ENCODE data around the gene STAT5B.
A peak's percentile ranks its signal among the peaks of the same experiment; 100 is the strongest.
"Not testable (repeated sequence)": the region's sequence is repeated elsewhere in the genome, so short reads cannot be mapped to it uniquely, and the experiment has no call there.

Gene STAT5B

DNA sequence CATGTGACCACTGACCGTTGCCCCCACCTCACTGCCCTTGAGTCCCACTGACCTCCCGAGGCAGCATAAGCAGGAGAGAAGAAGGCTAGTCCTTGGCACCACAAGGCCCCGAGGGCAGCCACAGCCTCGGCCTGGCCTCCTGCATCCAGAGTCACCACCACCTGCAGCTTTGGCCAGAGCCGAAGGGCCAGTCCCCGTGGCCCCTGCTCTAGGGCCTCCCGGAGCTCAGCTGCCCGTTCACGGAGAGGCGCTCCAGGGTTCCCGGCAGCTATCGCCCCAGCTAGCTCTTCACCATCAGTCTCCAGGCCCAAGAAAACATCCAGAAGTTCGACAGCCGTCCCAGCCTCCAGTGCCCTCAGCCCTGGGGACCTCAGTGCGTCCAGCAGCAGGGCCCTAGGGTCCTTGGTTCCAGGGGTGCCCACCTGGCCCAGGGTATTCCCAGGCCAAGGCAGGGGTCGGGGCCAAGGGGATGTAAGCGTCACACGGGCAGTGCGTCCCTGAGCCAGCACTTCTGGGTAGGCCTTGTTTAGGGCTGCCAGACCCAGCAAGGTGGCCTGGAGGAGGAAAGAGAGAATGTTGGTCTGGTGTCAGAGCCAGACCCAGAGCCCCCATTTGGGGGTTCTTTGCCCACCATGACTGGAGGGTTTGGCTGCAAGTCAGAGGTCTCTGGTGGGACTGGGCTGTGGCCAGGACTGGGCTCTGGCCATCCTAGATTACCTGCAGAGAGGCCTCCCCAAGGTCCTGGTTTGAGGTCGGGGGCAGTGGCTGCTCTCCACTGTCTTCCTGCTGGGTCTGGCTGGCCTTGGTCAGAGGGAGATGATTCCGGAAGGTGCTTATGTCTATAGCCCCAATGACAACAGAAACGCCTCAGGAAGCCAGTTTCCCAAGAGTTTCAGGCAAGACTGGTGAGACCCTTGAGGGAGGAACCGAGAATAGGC lies 83.7 kb downstream of the STAT5B start:
- DNase-seq, result no peak

DNA sequence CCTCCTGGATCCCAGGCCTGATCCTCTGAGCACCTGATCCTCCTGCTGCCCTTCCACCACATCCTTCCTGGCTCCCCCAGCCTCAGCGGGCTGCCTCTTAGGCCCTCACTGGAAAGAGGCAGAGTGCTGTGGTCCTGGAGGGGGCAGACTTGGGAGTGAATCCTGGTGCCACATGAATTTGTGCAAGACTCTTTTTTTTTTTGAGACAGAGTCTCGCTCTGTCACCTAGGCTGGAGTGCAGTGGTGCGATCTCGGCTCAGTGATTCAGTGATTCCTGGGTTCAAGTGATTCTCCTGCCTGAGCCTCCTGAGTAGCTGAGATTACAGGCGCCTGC lies 84.9 kb downstream of the STAT5B start:
- DNase-seq, result no peak

DNA sequence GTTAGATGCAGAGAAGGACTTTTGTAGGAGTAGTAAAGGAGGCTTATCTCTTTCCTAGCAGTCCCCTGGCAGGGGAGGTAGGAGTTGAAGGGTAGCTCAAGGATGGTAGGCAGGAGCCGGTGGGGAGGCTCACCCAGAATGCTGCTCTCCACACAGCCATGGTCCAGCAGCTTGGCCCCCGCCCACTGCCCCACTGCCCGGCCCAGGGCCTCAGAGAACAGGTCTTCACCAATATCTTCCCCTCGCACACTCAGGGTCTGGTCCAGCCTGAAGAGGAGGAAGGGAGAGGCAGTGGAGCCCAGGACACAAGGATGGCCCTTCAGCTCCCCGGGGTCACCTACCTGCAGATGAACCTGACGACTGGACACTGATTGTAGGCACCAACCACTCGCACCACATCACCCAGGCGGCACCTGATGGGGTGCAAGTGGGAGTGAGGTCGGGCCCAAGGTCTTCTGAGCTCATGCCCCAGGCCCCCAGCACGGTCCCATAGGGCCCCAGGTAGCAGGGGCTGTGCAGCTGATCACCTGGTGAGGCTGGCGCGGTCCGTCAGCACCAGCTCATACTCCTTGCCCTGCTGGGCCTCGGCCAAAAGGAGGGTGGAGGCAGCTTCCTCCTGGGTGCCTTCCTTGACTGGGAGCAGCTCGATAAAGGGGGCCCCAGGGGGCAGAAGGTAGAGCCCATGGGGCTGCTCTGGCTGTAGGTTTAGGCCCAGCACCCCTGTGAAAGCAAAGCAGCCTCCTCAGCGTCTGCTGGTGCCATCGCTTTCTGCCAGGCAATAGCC lies 85.5 kb downstream of the STAT5B start:
- DNase-seq, result no peak

DNA sequence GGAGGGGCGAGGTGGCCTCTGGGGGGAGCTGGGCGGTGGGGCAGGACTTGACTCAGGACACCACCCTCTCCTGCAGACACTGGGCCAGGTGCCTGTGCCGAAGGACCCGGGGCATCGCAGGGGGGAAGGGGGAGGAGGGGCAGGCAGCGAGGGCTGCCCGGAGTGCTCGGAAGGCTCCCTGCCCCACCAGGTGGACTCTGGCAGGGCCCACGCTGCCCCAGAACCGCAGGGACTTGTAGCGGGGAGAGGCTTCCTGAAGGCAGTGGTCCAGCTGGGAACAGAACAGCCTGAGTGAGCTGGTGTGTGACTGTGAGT lies 86.6 kb downstream of the STAT5B start:
- no peak for DNase-seq

DNA sequence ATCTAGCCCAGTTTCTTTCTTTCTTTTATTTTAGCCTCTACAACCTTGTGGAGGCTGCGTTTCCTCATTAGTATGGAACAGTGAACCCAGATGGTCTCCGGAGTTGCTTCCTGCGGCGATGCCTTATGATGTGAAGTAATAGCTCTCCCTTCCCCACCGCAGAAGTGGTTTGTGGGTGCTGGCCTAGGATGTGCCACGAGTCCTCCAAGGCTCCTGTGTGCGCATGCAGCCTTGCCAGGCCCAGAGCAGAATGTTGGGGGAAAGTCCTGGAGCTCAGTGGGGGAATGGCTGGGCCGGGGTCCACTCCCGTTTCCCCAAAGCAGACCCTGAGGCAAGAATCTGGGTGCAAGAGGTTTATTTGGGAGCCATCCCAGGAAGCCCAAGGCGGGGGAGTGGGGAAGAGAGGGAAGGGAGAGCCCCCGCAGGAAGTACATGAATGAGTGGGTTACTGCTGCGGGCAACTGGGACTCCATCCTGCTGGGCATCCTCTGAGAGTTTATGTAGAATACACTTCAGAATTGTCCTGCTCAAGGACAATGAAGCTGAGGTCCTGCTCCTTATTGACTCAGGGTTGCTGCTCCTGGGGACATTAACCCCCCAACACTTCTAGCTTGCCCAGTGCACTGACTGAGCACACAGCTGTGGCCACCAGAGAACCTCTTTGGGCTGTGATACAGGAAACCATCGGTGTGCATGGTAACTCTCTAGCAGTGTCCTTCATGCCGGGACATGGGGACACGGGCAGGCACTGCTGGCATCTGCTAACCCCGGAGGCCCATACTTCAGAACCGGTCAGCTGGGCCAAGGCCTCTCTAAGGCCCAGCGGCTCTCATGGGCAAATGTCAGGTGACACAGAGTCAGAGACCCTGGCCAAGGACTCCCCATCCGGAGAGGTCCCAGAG lies 87.2 kb downstream of the STAT5B start:
- no peak for DNase-seq

DNA sequence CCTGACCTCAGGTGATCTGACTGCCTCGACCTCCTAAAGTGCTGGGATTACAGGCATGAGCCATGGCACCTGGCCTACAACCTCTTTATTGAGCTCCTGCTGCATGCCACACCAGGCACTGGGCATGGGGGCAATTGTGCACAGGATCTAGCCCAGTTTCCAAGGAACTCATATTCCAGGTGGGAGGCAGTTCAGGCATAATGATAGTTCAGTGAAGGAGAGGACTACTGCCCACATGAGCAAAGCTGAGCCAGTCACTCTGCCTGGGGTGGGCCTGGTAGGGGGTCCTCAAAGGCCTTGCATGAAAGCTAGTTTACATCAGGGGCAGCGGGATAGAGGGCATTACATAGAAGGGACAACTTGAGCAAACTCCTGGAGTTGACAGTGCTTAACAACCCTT lies 88.4 kb downstream of the STAT5B start:
- no peak for DNase-seq

DNA sequence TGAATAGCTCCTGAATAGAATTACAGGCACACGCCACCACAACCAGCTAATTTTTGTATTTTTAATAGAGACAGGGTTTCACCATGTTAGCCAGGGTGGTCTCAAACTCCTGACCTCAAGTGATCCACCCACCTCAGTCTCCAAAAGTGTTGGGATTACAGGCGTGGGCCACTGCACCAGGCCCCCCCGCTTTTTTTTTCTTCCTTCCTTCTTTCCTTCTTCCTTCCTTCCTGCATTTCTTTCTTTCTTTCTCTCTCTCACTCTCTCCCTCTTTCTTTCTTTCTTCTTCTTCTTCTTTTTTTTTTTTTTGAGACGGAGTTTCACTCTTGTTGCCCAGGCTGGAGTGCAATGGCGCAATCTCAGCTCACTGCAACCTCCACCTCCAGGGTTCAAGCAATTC lies 90.0 kb downstream of the STAT5B start:
- not testable (repeated sequence) for DNase-seq

DNA sequence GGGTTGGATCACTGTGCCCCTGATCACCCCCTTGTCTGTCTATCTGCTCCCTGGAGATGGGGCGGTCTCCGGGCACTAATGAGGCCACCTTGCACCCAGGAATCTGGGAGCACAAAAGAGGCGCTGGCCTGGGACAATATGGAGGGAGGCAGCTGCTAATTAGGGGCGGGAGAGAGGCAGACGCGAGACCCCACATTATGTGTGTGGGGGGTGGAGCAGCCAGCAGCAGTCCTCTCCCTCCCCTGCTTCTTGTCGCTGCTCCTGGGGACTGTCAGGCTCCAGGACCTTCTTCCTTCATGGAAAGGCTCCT lies 90.6 kb downstream of the STAT5B start:
- no peak for DNase-seq

DNA sequence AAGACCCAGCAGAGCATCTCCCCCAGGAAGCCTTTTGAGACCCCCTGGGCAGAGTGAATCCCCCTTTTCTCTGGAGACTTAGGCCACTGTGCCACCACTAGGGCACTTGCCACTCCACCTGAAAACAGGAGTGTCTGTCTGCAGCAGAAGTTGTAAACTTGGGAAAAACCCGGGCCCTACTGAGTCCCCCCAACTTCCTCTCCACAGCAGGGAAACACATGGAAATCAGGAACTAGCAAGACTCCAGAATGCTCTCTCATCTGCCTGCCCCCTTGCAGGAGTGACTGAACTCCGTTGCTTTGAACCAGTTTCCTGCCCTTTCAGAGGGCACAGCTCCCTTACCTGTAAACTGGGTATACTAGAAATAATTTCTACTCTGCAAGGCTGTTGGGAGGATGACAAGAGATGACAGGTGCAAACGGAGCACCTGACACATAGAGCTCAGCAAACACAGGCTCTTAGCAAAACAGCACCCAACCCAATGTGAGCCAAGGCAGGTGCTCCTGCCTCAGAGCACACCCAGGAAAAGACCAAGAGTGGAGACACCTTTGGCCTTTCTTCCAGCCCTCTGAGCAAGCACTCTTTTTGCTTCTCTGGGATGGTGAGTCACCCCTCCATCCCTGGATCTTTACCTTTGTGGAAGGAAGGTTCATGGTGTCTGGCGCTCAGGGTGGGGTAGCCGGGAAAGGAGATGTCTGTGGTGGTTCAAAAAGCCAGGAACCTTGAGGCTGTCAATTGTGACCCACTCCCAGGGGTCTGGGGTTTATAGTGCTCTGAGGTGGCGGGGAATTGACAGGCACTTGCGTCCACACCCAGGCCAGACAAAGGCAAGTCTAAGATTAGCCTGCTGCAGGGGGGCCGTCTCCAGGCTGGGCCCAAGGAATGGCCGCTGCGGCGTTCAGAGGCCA lies 91.2 kb downstream of the STAT5B start, which contains the start of gene HCRT:
HCRT (minus strand) TSS at position 740 of the 908 bp plus-strand sequence; CDS start at position 653, 87 bp downstream.
- DNase-seq, result no peak

DNA sequence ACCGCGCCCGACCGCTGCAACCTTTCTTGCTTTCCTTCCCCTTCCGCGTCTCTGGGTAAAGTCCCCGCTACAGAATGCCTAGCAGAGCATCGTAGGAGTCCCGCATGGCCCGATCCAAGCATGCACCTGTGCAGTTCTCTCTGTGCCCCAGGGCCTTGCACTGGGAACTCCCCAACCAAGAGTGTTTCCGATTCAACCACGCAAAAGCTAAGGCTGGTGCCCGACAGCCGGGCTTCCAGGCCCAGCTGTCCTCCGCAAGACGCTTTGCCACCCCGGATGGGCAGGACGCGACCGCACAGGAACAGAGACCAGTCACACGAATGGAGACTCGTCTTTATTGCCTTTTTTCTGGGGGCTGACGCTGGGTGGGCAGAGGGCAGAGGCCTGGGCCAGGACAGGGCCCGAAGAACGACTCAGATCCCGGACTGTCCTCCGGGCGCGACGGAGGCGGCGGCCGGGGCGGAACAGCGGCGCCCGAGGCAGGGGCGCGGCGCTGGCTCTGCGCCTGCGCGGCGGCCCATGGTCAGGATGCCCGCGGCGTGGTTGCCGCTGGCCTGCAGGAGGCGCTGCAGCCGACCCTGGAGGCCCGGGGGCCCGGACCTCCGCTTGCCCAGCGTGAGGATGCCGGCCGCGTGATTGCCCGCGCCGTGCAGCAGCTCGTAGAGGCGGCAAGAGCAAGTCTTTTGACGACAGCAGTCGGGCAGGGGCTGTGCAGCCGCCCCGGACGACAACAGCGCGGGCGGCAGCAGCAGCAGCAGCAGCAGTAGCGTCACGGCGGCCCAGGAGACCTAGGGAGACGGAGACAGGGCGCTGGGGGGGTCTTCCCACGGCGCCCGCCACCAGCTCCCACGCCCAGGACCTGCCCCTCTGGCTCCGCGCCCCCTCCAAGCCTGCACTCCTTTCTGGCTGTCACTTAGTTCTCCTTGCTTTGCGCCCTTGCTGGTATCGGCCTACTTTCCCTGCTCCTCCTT lies 92.2 kb downstream of the STAT5B start:
- peak; percentile 53 to 55 for DNase-seq

DNA sequence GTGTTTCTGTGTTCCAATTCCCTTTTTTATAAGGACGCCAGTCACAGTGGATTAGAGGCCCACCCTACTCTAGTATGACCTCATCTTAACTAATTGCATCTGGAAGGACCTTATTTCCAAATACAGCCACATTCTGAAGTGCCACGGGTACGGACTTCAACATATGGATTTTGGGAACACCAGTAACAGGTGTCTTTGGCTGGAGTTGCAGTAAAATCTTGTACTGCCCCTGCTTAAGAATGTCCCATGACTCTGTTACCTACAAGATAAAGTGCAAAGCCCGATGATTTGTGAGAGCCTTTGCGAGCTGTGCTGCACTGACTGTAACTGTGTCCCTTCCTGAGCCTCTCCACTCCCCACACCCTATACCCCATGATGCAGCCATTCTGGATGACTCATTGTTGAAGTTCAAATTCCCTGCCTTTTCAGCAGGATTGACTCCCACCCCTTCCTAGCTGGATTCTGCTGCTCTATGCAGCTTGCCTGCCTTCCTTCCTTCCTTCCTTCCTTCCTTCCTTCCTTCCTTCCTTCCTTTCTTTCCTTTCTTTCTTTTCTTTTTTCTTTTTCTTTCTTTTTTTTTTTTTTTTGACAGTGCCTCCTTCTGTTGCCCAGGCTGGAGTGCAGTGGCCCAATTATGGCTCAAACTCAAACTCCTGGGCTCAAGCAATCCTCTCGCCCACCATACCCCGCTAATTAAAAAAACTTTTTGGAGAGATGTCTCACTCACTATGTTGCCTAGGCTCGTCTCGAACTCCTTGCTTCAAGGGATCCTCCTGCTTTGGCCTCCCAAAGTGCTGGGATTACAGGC lies 93.1 kb downstream of the STAT5B start:
- DNase-seq, result no peak

DNA sequence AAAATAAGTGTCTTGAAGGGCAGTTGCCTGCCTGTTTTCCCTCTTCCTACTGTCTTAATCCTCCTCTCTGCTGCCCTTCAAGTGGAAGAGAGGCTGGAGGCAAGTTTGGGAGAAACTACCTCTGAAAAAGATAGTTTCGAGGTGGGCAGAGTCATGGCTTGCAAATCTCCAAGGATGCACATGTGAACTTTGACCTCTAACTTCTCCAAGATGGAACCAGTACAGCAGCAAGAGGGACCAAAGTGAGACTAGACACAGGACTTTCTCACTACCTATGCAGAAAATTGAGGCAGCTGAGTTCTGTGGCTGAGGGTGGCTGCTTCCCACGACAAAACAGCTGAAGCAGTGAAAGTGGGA lies 94.4 kb downstream of the STAT5B start:
- no peak for DNase-seq

DNA sequence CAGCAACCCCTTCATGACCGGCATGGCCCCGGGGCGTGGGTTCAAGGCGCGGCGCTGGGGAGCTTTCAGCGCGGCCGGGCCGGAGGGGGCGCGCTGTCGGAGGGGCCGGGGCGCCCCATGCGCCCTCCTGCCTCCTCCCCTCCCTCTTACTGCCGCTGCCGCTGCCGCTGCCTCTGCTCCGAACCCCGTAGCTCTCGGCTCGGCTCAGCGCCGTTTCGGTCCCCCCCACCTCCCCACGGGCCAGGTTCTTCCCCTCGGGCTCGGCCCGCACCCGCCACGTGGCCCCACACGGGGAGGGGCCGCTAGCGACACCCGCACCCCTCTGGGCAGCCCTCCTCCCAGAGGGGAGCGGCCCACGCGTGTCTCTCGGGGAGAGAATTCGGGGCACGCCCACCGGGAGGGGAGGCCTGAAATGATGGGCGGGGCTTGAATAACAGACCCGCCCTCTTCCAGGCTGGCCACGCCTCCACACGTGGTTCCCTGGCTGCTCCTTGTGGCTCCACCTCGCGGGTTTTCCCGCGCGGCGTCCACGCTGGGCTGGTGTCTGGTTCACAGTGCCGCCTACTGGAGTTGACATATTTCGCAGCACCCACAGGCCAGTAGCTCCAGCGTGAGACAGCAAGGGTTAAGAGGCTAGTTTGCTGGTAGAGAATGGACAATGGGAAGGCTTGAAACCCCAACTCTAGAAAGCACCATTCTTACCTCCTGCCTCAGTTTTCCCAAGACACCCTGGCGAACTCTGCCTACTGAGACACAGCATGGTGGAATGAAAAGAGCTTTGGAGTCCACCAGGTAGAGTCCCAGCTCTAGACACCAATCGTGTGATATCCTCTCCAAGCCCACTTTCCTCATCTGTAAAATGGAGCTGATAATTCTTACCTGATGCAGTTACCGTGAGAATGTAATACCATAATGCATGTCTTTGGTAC lies 95.0 kb downstream of the STAT5B start, which contains the start of gene KCNH4:
KCNH4 (minus strand) TSS at position 221 of the 929 bp plus-strand sequence; CDS start at position 24, 197 bp downstream.
- peak; percentile 85 to 89 for DNase-seq

DNA sequence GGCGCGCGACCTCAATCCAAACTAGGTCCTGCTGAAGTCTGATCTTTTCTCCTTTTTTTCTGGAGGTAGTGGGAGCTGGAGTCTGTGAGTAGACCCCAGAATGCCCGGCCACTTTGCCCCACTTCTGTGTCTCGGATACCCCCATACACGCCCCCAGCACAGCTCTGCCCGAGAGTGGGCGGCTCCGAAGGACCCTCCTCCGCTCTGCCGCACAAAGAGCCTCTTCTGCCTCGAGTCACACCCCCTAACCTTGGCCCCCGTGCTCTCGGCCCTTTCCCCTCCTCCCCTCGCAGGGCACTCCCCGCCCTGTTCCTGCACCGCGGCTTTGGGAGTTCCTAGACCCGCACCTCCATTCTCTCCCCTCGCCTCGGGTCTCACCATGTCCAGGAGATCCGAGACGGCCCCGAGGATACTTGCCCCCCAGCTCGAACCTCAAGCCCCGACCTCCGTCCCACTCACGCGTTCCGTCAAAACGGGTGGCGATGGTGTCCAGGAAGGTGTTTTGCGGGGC lies 95.7 kb downstream of the STAT5B start:
- DNase-seq, result no peak

DNA sequence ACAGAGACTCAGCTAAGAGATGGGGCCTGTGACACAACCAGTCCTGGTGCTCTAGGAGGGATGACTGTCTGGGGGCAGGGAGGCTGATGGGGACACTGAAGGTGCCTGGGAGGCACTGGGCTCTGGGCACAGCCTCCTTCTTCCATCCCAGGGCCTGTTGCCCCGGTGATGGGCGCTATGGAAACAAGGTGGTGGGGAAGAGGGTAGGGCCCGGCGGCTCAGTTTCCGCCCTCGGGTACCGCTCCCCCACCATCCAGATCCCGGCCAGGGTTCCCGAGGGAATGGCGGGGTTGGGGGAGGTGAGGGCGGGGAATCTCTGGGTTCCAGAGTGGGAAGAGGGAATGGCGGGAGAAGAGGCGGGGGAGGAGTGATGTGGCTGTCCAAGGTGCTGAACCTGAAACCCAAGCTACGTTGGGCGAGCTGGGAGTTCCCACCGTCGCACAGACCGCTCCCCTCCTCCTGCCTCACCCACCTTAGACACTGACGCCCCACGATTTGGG lies 96.2 kb downstream of the STAT5B start:
- DNase-seq, result no peak

DNA sequence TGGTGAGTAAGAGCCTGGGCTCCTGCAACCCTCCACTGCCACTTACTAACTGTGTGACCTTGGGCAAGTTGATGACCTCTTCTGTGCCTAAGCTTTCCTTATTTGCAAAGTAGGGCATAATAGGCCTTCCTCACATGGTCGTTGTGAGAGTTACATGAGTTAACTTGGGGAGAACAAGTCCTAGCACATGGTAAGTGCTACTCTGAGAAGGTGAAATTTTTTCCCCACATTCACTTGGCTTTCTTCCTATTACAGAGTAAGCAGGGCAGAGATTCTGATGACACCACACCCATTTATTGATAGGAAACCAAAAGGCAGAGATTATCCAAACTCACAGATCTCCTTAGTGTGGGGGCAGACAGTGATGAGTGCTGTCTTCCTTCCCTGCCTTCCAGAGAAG lies 96.9 kb downstream of the STAT5B start:
- DNase-seq, result no peak

DNA sequence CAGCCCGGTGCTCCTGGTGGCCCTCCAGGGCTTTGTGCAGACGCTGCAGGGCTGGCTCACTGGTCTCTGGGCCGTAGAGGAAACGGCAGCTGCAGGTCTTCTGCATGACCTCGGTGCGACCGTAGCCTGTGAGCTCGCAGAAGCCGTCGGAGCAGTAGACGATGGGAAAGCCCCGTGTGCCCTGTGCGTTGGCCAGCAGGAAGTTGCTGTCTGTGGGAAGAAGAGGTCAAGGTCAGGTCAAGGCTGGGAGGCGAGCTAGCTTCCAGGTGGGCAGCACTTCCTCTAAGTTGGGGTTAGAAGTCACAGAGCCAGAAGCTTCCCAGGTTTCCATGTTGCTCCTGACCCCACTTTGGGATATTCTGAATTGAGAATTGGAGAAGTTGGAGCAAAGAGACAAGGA lies 97.4 kb downstream of the STAT5B start:
- DNase-seq, result no peak

DNA sequence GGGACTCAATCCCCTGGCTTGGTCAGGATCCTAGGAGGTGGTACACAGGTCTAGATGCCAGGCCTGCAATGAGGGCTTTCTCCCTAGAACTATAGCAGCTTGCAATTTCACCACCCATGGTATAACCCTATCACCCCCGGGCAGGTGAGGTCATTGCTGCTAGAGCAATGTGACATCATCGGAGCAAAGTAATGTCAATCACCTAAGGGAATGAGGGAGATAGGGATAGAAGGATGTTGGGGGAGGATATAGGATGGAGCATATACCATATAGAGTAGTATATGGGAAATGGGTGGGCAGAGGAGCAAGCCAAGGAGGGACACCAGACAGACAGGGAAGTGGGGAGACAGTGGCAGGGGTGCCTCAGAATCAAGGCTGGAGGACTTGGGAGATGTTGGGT lies 98.5 kb downstream of the STAT5B start:
- DNase-seq, result no peak
